Effector memory CD4-positive, alpha-beta T cell (primary cell): ENCODE results near the gene PCNA.
A peak's percentile ranks its signal among the peaks of the same experiment; 100 is the strongest.
"Not testable (repeated sequence)": the region's sequence is repeated elsewhere in the genome, so short reads cannot be mapped to it uniquely, and the experiment has no call there.

Source experiments
- DNase-seq, 3 donors: peaks; one replicate each; pipeline ENCODE4 v3.0.0-alpha.2; 2020
- H3K27ac ChIP-seq: 2 replicates; pipeline ENCODE4 v1.7.0; 2013; ENCODE audit warnings: mild to moderate bottlenecking, low read length, moderate library complexity; ENCODE audit not compliant: insufficient read depth, poor library complexity, severe bottlenecking
- H3K27me3 ChIP-seq: replicated peaks from 2 replicates; pipeline ENCODE4 v1.7.0; 2013; ENCODE audit warnings: mild to moderate bottlenecking, low read length; ENCODE audit not compliant: insufficient read depth, control insufficient read depth, poor library complexity, severe bottlenecking
- H3K36me3 ChIP-seq: 2 replicates; pipeline ENCODE4 v1.7.0; 2013; ENCODE audit warnings: mild to moderate bottlenecking, low read length, moderate library complexity; ENCODE audit not compliant: control insufficient read depth, insufficient read depth
- H3K4me1 ChIP-seq: 2 replicates; pipeline ENCODE4 v1.7.0; 2013; ENCODE audit warnings: low read length, mild to moderate bottlenecking; ENCODE audit not compliant: control insufficient read depth, insufficient read depth, poor library complexity, severe bottlenecking
- H3K4me3 ChIP-seq: 2 replicates; pipeline ENCODE4 v1.7.0; 2013; ENCODE audit warnings: low read length, low read depth, mild to moderate bottlenecking; ENCODE audit not compliant: insufficient read depth, poor library complexity, severe bottlenecking
- H3K9me3 ChIP-seq: 2 replicates; pipeline ENCODE4 v1.7.0; 2013; ENCODE audit warnings: mild to moderate bottlenecking, low read length, moderate library complexity; ENCODE audit not compliant: control insufficient read depth

PCNA gene

GRCh38 chr20:5085380-5085779 is 34.4 kb downstream of the PCNA start:
- Histone ChIP-seq H3K36me3 (no peaks in the 10 kb centered on the region), H3K27ac (no peak overlapping the region), H3K4me3 (no peak overlapping the region), H3K9me3 (no peaks in the 10 kb centered on the region), H3K27me3 (no peaks in the 10 kb centered on the region), H3K4me1 (peaks cover 6% of the 10 kb centered on the region)
- DNase-seq, result no peak

GRCh38 chr20:5080384-5080877 is 39.3 kb downstream of the PCNA start:
- H3K27ac ChIP-seq, result no peak overlapping the region
- no peaks in the 10 kb centered on the region for H3K9me3 ChIP-seq
- no peaks in the 10 kb centered on the region for H3K27me3 ChIP-seq
- H3K36me3 ChIP-seq, result no peaks in the 10 kb centered on the region
- no peak for DNase-seq
- H3K4me3 ChIP-seq, result no peak overlapping the region
- peaks cover 16% of the 10 kb centered on the region for H3K4me1 ChIP-seq

- H3K27ac ChIP-seq, result peak overlapping the region; percentile 76
- H3K9me3 ChIP-seq, result no peaks in the 10 kb centered on the region
- no peaks in the 10 kb centered on the region for H3K27me3 ChIP-seq
- H3K4me1 ChIP-seq, result peaks cover 16% of the 10 kb centered on the region
- H3K4me3 ChIP-seq, result peak overlapping the region; percentile 45
- DNase-seq, result peak; percentile 51 to 56 (median 55)
- H3K36me3 ChIP-seq, result no peaks in the 10 kb centered on the region
Measured at GRCh38 chr20:5078399-5078958, 41.3 kb downstream of the PCNA start.

GRCh38 chr20:5077761-5078387 is 41.9 kb downstream of the PCNA start:
- Histone ChIP-seq H3K36me3 (no peaks in the 10 kb centered on the region), H3K4me3 (peak overlapping the region; percentile 45), H3K4me1 (peaks cover 16% of the 10 kb centered on the region), H3K9me3 (no peaks in the 10 kb centered on the region), H3K27me3 (no peaks in the 10 kb centered on the region), H3K27ac (peak overlapping the region; percentile 76)
- no peak for DNase-seq

GRCh38 chr20:5076913-5077312 is 42.8 kb downstream of the PCNA start:
- H3K27me3 ChIP-seq, H3K9me3 ChIP-seq, H3K27ac ChIP-seq, H3K36me3 ChIP-seq, DNase-seq, H3K4me3 ChIP-seq: not testable (repeated sequence)
- peaks cover 16% of the 10 kb centered on the region for H3K4me1 ChIP-seq

- Histone ChIP-seq H3K27me3 (no peaks in the 10 kb centered on the region), H3K36me3 (no peaks in the 10 kb centered on the region), H3K4me3 (no peak overlapping the region), H3K9me3 (no peaks in the 10 kb centered on the region), H3K4me1 (peaks cover 14% of the 10 kb centered on the region), H3K27ac (no peak overlapping the region)
- no peak for DNase-seq
Measured at GRCh38 chr20:5074232-5074674, 45.5 kb downstream of the PCNA start.

- Histone ChIP-seq H3K27me3 (no peaks in the 10 kb centered on the region), H3K9me3 (no peaks in the 10 kb centered on the region), H3K4me1 (peaks cover 9% of the 10 kb centered on the region), H3K27ac (no peak overlapping the region), H3K4me3 (no peak overlapping the region), H3K36me3 (no peaks in the 10 kb centered on the region)
- no peak for DNase-seq
Measured at GRCh38 chr20:5073660-5074231, 46.0 kb downstream of the PCNA start.

- Histone ChIP-seq H3K27me3 (no peaks in the 10 kb centered on the region), H3K27ac (no peak overlapping the region), H3K4me1 (peaks cover 4% of the 10 kb centered on the region), H3K4me3 (no peak overlapping the region), H3K36me3 (no peaks in the 10 kb centered on the region), H3K9me3 (no peaks in the 10 kb centered on the region)
- no peak for DNase-seq
Measured at GRCh38 chr20:5072756-5073659, 46.8 kb downstream of the PCNA start.

- H3K9me3 ChIP-seq, DNase-seq, H3K36me3 ChIP-seq, H3K27me3 ChIP-seq, H3K27ac ChIP-seq, H3K4me1 ChIP-seq, H3K4me3 ChIP-seq: not testable (repeated sequence)
Measured at GRCh38 chr20:5071942-5072341, 47.8 kb downstream of the PCNA start.
